SU-DHL-6 (cell line): Measurements from ENCODE around the gene LITAFD.

Experiments used
- H2AFZ ChIP-seq: fragments of 200-600 bp; sonication (generic); 2 replicates; pipeline ENCODE4 v1.6.1; 2014; ENCODE audit warnings: low read depth, mild to moderate bottlenecking, moderate library complexity, mixed read lengths, antibody characterized with exemption, low read length; ENCODE audit not compliant: severe bottlenecking
- H3F3A ChIP-seq: fragments of 200-600 bp; shearing (Covaris generic); 2 replicates; pipeline ENCODE4 v1.6.0; 2016; ENCODE audit warnings: antibody characterized with exemption, mild to moderate bottlenecking; ENCODE audit not compliant: insufficient read depth
- H3K27ac ChIP-seq: fragments of 200-600 bp; sonication (generic); 2 replicates; pipeline ENCODE4 v1.5.1; 2016; ENCODE audit warnings: low read depth, mild to moderate bottlenecking, low read length, moderate library complexity, mixed read lengths
- H3K27me3 ChIP-seq: fragments of 200-600 bp; sonication (generic), shearing (Covaris generic); 2 replicates; pipeline ENCODE4 v1.6.0; 2014; ENCODE audit warnings: mild to moderate bottlenecking, low read length
- H3K36me3 ChIP-seq: fragments of 200-600 bp; sonication (generic); 2 replicates; pipeline ENCODE4 v1.6.1; 2014; ENCODE audit warnings: mild to moderate bottlenecking, low read length, mixed read lengths
- H3K4me2 ChIP-seq: fragments of 300-600, 200-600 bp; shearing (Covaris generic), sonication (generic); 2 replicates; pipeline ENCODE4 v1.6.0; 2014; ENCODE audit warnings: low read length, low read depth, mild to moderate bottlenecking; ENCODE audit not compliant: poor library complexity, severe bottlenecking
- H3K4me3 ChIP-seq: fragments of 200-600 bp; sonication (generic); 2 replicates; pipeline ENCODE4 v1.5.1; 2014; ENCODE audit warnings: antibody characterized with exemption, low read length, mild to moderate bottlenecking, mixed read lengths; ENCODE audit not compliant: insufficient read depth, poor library complexity, severe bottlenecking
- H3K79me2 ChIP-seq: fragments of 200-600 bp; sonication (generic); 2 replicates; pipeline ENCODE4 v1.6.1; 2014; ENCODE audit warnings: mild to moderate bottlenecking, low read length, moderate library complexity; ENCODE audit not compliant: insufficient read depth
- H3K9ac ChIP-seq: fragments of 200-600 bp; sonication (generic); 2 replicates; pipeline ENCODE4 v1.7.0; 2014; ENCODE audit warnings: mild to moderate bottlenecking, low read length
- H3K9me2 ChIP-seq: fragments of 200-600 bp; sonication (generic); replicated peaks from 2 replicates; pipeline ENCODE4 v1.6.1; 2014; ENCODE audit warnings: low read length; ENCODE audit not compliant: insufficient read depth
- H3K9me3 ChIP-seq: fragments of 200-600 bp; sonication (generic); 2 replicates; pipeline ENCODE4 v1.6.1; 2014; ENCODE audit warnings: low read length, mixed read lengths; ENCODE audit not compliant: insufficient read depth
- H4K20me1 ChIP-seq: fragments of 200-600 bp; sonication (generic); 2 replicates; pipeline ENCODE4 v1.6.1; 2014; ENCODE audit warnings: low read depth, mild to moderate bottlenecking, antibody characterized with exemption, low read length, moderate library complexity, mixed read lengths
- EZH2phosphoT487 ChIP-seq: fragments of 200-600 bp; sonication (generic), shearing (Covaris generic); conservative IDR thresholded peaks from 2 replicates; pipeline ENCODE4 v1.6.1; 2018; ENCODE audit warnings: mild to moderate bottlenecking, antibody characterized with exemption, low read length, moderate library complexity, mixed read lengths
- TF ChIP-seq, protein P1 (sequence below): fragments of 200-600 bp; sonication (generic); IDR thresholded peaks from one replicate; pipeline ENCODE4 v1.5.1; 2017; ENCODE audit warnings: antibody characterized with exemption, mild to moderate bottlenecking, low read length, moderate library complexity; ENCODE audit not compliant: insufficient read depth, poor library complexity, severe bottlenecking

The LITAFD gene

DNA sequence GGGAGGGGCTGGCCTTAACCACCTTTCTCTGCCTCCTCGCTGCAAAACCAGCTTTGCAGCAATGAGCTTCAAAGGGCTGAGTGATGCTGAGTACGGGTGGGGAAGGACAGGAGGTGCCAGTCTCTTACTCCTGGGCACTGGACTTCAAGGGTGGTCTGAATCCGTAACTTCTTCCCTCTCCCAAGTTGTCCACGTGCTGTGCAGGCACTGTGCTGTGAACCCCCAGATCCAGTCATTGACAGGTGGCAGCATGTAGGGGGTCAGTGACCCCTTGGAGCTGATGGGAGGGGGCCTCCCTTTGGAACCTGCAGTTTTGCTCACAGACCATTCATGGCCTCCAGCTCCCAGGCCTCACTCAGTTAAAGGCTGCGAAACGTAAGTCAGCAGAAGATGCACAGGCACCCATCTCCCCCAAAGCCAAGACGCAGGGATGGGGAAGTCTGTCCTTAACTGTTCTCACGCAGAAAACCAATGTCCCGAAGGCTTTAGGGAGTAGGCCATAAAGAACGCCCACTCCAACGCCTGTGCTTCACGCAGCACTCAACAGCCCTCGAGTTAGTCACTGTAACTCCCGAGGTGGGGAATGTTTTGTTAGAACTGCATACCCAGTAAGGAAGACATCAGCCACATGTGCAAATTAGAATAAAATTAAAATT lies 7.9 kb downstream of the LITAFD start:
- Histone ChIP-seq H3K9me3 (no peaks in the 10 kb centered on the region), H3K9ac (no peak overlapping the region), H3K9me2 (no peaks in the 10 kb centered on the region), H3K36me3 (peaks cover 6% of the 10 kb centered on the region; the same call in 1 of the 2 replicates), H3K27ac (0 out of 2 replicates have a peak overlapping the region, but pooled peaks have one; percentile 84), H4K20me1 (no peaks in the 10 kb centered on the region), H3F3A (peaks cover 10% of the 10 kb centered on the region), H3K79me2 (no peaks in the 10 kb centered on the region), H2AFZ (no peak overlapping the region), H3K4me2 (no peak overlapping the region), H3K27me3 (no peaks in the 10 kb centered on the region), H3K4me3 (no peak overlapping the region)
- TF ChIP-seq, protein P1, sequence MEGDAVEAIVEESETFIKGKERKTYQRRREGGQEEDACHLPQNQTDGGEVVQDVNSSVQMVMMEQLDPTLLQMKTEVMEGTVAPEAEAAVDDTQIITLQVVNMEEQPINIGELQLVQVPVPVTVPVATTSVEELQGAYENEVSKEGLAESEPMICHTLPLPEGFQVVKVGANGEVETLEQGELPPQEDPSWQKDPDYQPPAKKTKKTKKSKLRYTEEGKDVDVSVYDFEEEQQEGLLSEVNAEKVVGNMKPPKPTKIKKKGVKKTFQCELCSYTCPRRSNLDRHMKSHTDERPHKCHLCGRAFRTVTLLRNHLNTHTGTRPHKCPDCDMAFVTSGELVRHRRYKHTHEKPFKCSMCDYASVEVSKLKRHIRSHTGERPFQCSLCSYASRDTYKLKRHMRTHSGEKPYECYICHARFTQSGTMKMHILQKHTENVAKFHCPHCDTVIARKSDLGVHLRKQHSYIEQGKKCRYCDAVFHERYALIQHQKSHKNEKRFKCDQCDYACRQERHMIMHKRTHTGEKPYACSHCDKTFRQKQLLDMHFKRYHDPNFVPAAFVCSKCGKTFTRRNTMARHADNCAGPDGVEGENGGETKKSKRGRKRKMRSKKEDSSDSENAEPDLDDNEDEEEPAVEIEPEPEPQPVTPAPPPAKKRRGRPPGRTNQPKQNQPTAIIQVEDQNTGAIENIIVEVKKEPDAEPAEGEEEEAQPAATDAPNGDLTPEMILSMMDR = no peak
- TF ChIP-seq EZH2phosphoT487 = no peak

DNA sequence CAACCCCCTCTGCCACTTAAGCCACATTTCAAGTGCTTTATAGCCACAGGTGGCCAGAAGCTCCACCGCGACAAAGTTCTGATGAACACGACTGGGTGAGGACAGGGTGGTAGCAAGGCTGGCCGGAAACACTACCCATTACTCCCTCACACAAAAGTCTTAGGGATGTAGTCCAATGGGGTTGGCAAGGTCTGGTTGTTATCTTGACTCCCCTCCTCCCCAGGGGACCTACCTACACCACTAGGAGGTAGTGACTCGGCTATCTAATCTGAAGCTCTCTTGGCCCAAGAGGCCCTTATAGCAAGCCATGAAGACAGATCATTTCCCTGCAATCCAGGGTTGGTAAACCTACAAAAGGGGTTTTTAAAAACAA lies 8.4 kb downstream of the LITAFD start:
- H3F3A ChIP-seq = peaks cover 10% of the 10 kb centered on the region
- no peak overlapping the region for H2AFZ ChIP-seq
- H3K36me3 ChIP-seq = peaks cover 11% of the 10 kb centered on the region
- H4K20me1 ChIP-seq = no peaks in the 10 kb centered on the region
- no peak overlapping the region for H3K9ac ChIP-seq
- H3K9me3 ChIP-seq = no peaks in the 10 kb centered on the region
- no peaks in the 10 kb centered on the region for H3K9me2 ChIP-seq
- no peak overlapping the region for H3K4me2 ChIP-seq
- no peak overlapping the region for H3K4me3 ChIP-seq
- peak overlapping the region; percentile 84 for H3K27ac ChIP-seq
- no peak for TF ChIP-seq EZH2phosphoT487
- TF ChIP-seq, protein P1 = no peak
- no peaks in the 10 kb centered on the region for H3K27me3 ChIP-seq
- H3K79me2 ChIP-seq = no peaks in the 10 kb centered on the region

DNA sequence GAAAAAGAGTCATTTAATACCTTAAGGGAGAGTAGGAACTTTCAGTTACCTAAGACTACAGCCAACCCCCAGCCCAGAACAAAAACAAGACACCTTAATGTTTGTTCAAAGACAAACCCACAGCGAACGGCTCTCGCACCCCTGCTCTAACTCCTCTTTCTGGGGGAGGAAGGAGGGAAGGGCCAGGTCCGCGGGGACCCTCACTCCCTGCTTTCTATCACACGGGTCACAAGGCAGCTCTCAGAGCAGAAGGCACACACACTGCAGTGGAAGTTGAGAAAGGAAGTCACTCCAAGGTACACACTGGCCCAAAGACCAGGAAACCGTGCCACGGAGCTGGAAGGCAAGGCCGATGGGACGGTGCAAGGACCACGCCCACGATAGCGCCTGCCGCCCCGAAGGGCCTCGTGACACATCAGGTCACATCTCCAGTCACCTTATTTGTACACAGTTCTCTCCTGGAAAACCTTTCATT lies 10.0 kb downstream of the LITAFD start:
- no peak for TF ChIP-seq EZH2phosphoT487
- TF ChIP-seq, protein P1 = no peak
- H4K20me1 ChIP-seq = no peaks in the 10 kb centered on the region
- peak overlapping the region; percentile 84 for H3K27ac ChIP-seq
- no peaks in the 10 kb centered on the region for H3K9me3 ChIP-seq
- no peaks in the 10 kb centered on the region for H3K9me2 ChIP-seq
- no peaks in the 10 kb centered on the region for H3K79me2 ChIP-seq
- no peaks in the 10 kb centered on the region for H3K27me3 ChIP-seq
- H3K36me3 ChIP-seq = peaks cover 17% of the 10 kb centered on the region
- peaks cover 10% of the 10 kb centered on the region for H3F3A ChIP-seq
- H3K9ac ChIP-seq = no peak overlapping the region
- no peak overlapping the region for H2AFZ ChIP-seq
- peak overlapping the region; percentile 36 for H3K4me2 ChIP-seq
- no peak overlapping the region for H3K4me3 ChIP-seq
